Mesendoderm (in vitro differentiated cells): ENCODE data around the gene CUL5.

Experiments
- DNase-seq: peaks from one replicate; pipeline ENCODE4 v3.0.0; 2013
- H2AK5ac ChIP-seq: 2 replicates; pipeline ENCODE4 v1.6.1; 2013; ENCODE audit warnings: low read length, inconsistent platforms
- H2BK120ac ChIP-seq: 2 replicates; pipeline ENCODE4 v1.6.1; 2013; ENCODE audit warnings: low read depth, mild to moderate bottlenecking, low read length, moderate library complexity, mixed read lengths
- H2BK15ac ChIP-seq: replicated peaks from 2 replicates; pipeline ENCODE4 v1.6.1; 2013; ENCODE audit warnings: low read depth, mild to moderate bottlenecking, moderate library complexity
- H2BK5ac ChIP-seq: 2 replicates; pipeline ENCODE4 v1.6.1; 2013; ENCODE audit warnings: low read length, inconsistent platforms
- H3K18ac ChIP-seq: 2 replicates; pipeline ENCODE4 v1.6.1; 2013; ENCODE audit warnings: mild to moderate bottlenecking, low read length, mixed read lengths
- H3K23ac ChIP-seq: one replicate; pipeline ENCODE4 v1.6.1; 2013; ENCODE audit warnings: low read length
- H3K27ac ChIP-seq: 2 replicates; pipeline ENCODE4 v1.5.1; 2013; ENCODE audit warnings: low read depth, mild to moderate bottlenecking, inconsistent platforms, low read length, moderate library complexity
- H3K27me3 ChIP-seq: 2 replicates; pipeline ENCODE4 v1.6.1; 2013; ENCODE audit warnings: low read length, control low read depth, mild to moderate bottlenecking, inconsistent platforms; ENCODE audit not compliant: insufficient read depth, poor library complexity
- H3K36me3 ChIP-seq: 2 replicates; pipeline ENCODE4 v1.6.1; 2013; ENCODE audit warnings: low read length, inconsistent platforms; ENCODE audit not compliant: control insufficient read depth, insufficient read depth
- H3K4ac ChIP-seq: one replicate; pipeline ENCODE4 v1.6.1; 2013; ENCODE audit warnings: low read depth, mild to moderate bottlenecking, low read length, moderate library complexity
- H3K4me1 ChIP-seq: 2 replicates; pipeline ENCODE4 v1.6.1; 2013; ENCODE audit warnings: low read depth, low read length, inconsistent platforms; ENCODE audit not compliant: control insufficient read depth
- H3K4me2 ChIP-seq: 2 replicates; pipeline ENCODE4 v1.6.1; 2013; ENCODE audit warnings: low read length
- H3K4me3 ChIP-seq: 2 replicates; pipeline ENCODE4 v1.5.1; 2013; ENCODE audit warnings: mild to moderate bottlenecking, low read length
- H3K56ac ChIP-seq: one replicate; pipeline ENCODE4 v1.6.1; 2013; ENCODE audit warnings: low read length
- H3K79me1 ChIP-seq: 2 replicates; pipeline ENCODE4 v1.6.1; 2013; ENCODE audit warnings: low read length, inconsistent platforms
- H3K79me2 ChIP-seq: 2 replicates; pipeline ENCODE4 v1.6.1; 2013; ENCODE audit warnings: mild to moderate bottlenecking, low read length; ENCODE audit not compliant: control insufficient read depth, insufficient read depth
- H3K9ac ChIP-seq: 2 replicates; pipeline ENCODE4 v1.6.1; 2013; ENCODE audit warnings: low read length, inconsistent platforms
- H4K5ac ChIP-seq: one replicate; pipeline ENCODE4 v1.6.1; 2013; ENCODE audit warnings: low read length
- H4K8ac ChIP-seq: one replicate; pipeline ENCODE4 v1.6.1; 2013; ENCODE audit warnings: low read depth, mild to moderate bottlenecking, control low read depth, low read length, moderate library complexity
- WGBS: extraction: QIAGEN DNeasy Blood & Tissue Kit; methylation state at CpG from one replicate; pipeline ENCODE4 v1.1.7; 2013; ENCODE audit warnings: low lambda C conversion rate, missing lambda C conversion rate; ENCODE audit not compliant: insufficient coverage; ENCODE audit errors: extremely low coverage; 5-methylcytosine and 5-hydroxymethylcytosine counted together

Gene CUL5

DNA sequence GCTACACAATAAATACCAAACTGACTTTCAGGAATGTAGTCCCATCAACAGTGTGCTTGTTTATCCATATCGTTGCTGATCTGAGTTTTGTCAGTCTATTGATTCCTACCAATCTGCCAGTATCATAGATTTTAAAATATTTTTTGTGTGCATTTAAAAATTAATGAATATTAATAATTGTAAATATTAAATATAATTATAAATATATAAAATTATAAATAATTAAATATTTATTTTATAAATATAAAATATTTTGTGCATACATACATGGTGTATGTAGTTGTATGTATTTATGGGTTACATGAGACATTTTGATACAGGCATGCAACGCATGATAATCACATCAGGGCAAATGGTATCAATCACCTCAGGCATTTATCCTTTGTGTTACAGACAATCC is 53.6 kb downstream of the CUL5 start:
- no peak overlapping the region for H4K8ac ChIP-seq
- no peaks in the 10 kb centered on the region for H3K4me1 ChIP-seq
- no peak overlapping the region for H3K4me2 ChIP-seq
- WGBS = no CpG with 5 or more reads among the region's 2 CpGs
- H2BK120ac ChIP-seq = no peak overlapping the region
- H3K36me3 ChIP-seq = no peaks in the 10 kb centered on the region
- no peak overlapping the region for H2BK15ac ChIP-seq
- no peak for DNase-seq
- no peak overlapping the region for H3K9ac ChIP-seq
- H3K79me2 ChIP-seq = no peaks in the 10 kb centered on the region
- H3K56ac ChIP-seq = no peak overlapping the region
- H3K27ac ChIP-seq = no peak overlapping the region
- no peak overlapping the region for H3K4ac ChIP-seq
- no peaks in the 10 kb centered on the region for H3K27me3 ChIP-seq
- H3K23ac ChIP-seq = no peak overlapping the region
- H3K4me3 ChIP-seq = no peak overlapping the region
- no peak overlapping the region for H3K18ac ChIP-seq
- H3K79me1 ChIP-seq = no peaks in the 10 kb centered on the region
- H4K5ac ChIP-seq = no peak overlapping the region
- H2AK5ac ChIP-seq = no peak overlapping the region
- no peak overlapping the region for H2BK5ac ChIP-seq

GRCh38 chr11:108063410-108063809 is 54.7 kb downstream of the CUL5 start:
- no peak for DNase-seq
- no peak overlapping the region for H2BK5ac ChIP-seq
- H3K4me1 ChIP-seq = no peaks in the 10 kb centered on the region
- H3K79me2 ChIP-seq = no peaks in the 10 kb centered on the region
- no peak overlapping the region for H3K4me2 ChIP-seq
- H3K18ac ChIP-seq = no peak overlapping the region
- no peak overlapping the region for H2BK120ac ChIP-seq
- no peaks in the 10 kb centered on the region for H3K79me1 ChIP-seq
- no peak overlapping the region for H2AK5ac ChIP-seq
- no peak overlapping the region for H4K5ac ChIP-seq
- H3K36me3 ChIP-seq = no peaks in the 10 kb centered on the region
- no peak overlapping the region for H3K23ac ChIP-seq
- H3K27me3 ChIP-seq = no peaks in the 10 kb centered on the region
- WGBS = no CpG with 5 or more reads among the region's 2 CpGs
- no peak overlapping the region for H3K56ac ChIP-seq
- H4K8ac ChIP-seq = no peak overlapping the region
- no peak overlapping the region for H3K4me3 ChIP-seq
- no peak overlapping the region for H3K4ac ChIP-seq
- H3K27ac ChIP-seq = no peak overlapping the region
- H2BK15ac ChIP-seq = no peak overlapping the region
- no peak overlapping the region for H3K9ac ChIP-seq

DNA sequence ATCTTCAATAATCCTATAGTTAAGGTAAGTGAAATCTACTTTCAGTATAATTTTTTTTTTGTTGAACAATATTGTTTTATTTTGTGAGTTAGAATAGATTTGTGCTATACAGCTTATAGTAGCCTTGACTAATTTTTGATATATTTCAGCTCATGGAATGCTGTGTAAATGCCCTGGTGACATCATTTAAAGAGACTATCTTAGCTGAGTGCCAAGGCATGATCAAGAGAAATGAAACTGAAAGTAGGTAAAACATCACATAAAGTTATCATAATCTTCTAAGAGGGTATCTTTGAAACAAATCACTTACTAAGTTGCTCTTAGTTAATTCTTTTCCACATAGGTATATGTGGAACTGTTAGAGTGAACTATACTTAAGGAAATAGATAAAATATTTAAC is 61.2 kb downstream of the CUL5 start:
- Histone ChIP-seq H3K79me1 (no peaks in the 10 kb centered on the region), H3K4me2 (no peak overlapping the region), H2BK5ac (no peak overlapping the region), H3K79me2 (no peaks in the 10 kb centered on the region), H4K5ac (no peak overlapping the region), H3K36me3 (no peaks in the 10 kb centered on the region), H3K27me3 (no peaks in the 10 kb centered on the region), H2AK5ac (no peak overlapping the region), H4K8ac (no peak overlapping the region), H3K9ac (no peak overlapping the region), H3K4me3 (no peak overlapping the region), H2BK120ac (no peak overlapping the region), H3K23ac (no peak overlapping the region), H3K27ac (no peak overlapping the region), H2BK15ac (no peak overlapping the region), H3K4ac (no peak overlapping the region), H3K18ac (no peak overlapping the region), H3K56ac (no peak overlapping the region), H3K4me1 (no peaks in the 10 kb centered on the region)
- DNase-seq = no peak

DNA sequence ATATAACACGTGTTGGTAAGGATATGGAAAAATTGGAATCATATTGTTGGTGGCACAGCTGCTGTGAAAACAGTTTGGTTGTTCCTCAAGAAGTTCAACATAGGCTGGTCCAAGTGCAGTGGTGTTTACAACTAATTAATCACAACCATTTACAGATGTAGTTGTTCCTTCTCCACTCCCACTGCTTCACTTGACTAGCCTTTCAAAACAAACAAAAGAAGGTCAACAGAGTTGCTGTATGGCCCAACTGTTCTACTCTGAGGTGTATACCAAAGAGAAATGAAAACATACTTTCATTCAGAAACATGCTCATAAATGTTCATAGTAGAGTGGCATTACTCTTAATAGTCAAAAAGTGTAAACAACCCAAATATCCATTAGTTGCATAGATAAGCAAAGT is 76.1 kb downstream of the CUL5 start:
- Histone ChIP-seq H3K23ac (no peak overlapping the region), H3K9ac (no peak overlapping the region), H2BK120ac (no peak overlapping the region), H3K27ac (no peak overlapping the region), H3K36me3 (no peaks in the 10 kb centered on the region), H2AK5ac (no peak overlapping the region), H3K79me1 (no peaks in the 10 kb centered on the region), H2BK15ac (no peak overlapping the region), H3K4me3 (no peak overlapping the region), H4K5ac (no peak overlapping the region), H3K4me2 (no peak overlapping the region), H3K4me1 (no peaks in the 10 kb centered on the region), H3K4ac (no peak overlapping the region), H3K27me3 (no peaks in the 10 kb centered on the region), H4K8ac (no peak overlapping the region), H2BK5ac (no peak overlapping the region), H3K56ac (no peak overlapping the region), H3K18ac (no peak overlapping the region), H3K79me2 (no peaks in the 10 kb centered on the region)
- WGBS = no CpG with 5 or more reads among the region's 1 CpG
- DNase-seq = no peak

DNA sequence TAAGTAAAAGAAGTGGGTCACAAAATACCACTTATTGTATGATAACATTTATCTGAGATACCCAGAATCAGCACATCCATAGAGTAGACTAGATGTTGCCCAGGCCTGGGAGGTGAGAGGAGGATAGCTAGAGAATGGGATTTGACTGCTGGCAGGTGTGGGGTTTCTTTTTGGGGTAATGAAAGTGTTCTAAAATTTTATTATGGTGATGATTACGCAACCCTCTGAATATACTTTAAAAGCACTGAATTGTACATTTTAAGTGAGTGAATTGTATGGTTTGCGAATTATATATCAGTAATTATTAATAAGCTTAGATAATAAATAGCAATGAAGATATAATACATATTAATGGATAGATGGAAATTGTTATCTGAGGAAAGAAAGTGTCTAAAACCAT is 77.0 kb downstream of the CUL5 start:
- WGBS = no CpG with 5 or more reads among the region's 2 CpGs
- Histone ChIP-seq H3K4me2 (no peak overlapping the region), H2BK120ac (no peak overlapping the region), H3K4ac (no peak overlapping the region), H3K23ac (no peak overlapping the region), H3K27ac (no peak overlapping the region), H2BK5ac (no peak overlapping the region), H3K36me3 (no peaks in the 10 kb centered on the region), H3K4me3 (no peak overlapping the region), H3K9ac (no peak overlapping the region), H3K79me2 (no peaks in the 10 kb centered on the region), H2BK15ac (no peak overlapping the region), H3K18ac (no peak overlapping the region), H3K4me1 (no peaks in the 10 kb centered on the region), H3K79me1 (no peaks in the 10 kb centered on the region), H2AK5ac (no peak overlapping the region), H4K5ac (no peak overlapping the region), H3K56ac (no peak overlapping the region), H3K27me3 (no peaks in the 10 kb centered on the region), H4K8ac (no peak overlapping the region)
- DNase-seq = no peak

DNA sequence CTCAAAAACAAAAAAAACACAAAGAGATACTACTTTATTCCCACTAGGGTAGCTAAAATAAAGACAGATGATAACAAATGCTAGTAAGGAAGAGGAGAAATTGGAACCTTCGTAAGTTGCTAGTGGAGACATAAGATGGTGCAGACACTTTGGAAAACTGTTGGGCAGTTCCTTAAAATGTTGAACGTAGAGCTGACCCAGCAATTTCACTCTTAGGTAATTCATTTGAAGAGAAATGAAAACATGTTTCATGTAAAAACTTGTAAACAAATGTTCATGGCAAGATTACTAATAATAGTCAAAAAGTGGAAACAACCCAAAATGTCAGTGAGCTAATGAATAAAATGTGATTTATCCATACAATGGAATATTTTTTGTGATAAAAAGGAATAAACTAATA is 83.4 kb downstream of the CUL5 start:
- no peak for DNase-seq
- Histone ChIP-seq H2BK15ac (no peak overlapping the region), H3K79me1 (no peaks in the 10 kb centered on the region), H3K4me2 (no peak overlapping the region), H4K8ac (no peak overlapping the region), H3K36me3 (no peaks in the 10 kb centered on the region), H3K4me3 (no peak overlapping the region), H3K79me2 (no peaks in the 10 kb centered on the region), H2BK5ac (no peak overlapping the region), H3K27me3 (no peaks in the 10 kb centered on the region), H3K23ac (no peak overlapping the region), H3K9ac (no peak overlapping the region), H3K27ac (no peak overlapping the region), H4K5ac (no peak overlapping the region), H3K56ac (no peak overlapping the region), H3K4me1 (no peaks in the 10 kb centered on the region), H3K4ac (no peak overlapping the region), H3K18ac (no peak overlapping the region), H2AK5ac (no peak overlapping the region), H2BK120ac (no peak overlapping the region)
- WGBS = no CpG with 5 or more reads among the region's 2 CpGs
